Heart left ventricle (tissue), 16 donors: ENCODE measurements around the gene PDK2. TPM values are rescaled to one million over a fixed set of nuclear protein-coding genes. Genes with fewer than 3 reads are reported as not detected.
A peak's percentile ranks its signal among the peaks of the same experiment; 100 is the strongest.

Source experiments
- ATAC-seq, 4 donors: fragments of 200-7000 bp; cut with Tn5 transposase; one replicate each; pipeline ENCODE4 v1.9.1; 2020 to 2022; ENCODE audit warnings: moderate library complexity in 4 of 4, mild to moderate bottlenecking in 3 of 4, moderate number of reproducible peaks in 1 of 4
- DNase-seq, 5 donors: peaks; one replicate each; pipeline ENCODE4 v3.0.0-alpha.2; 2020
- H3K27ac ChIP-seq, 12 donors: fragments of 200-600 bp; sonication (generic) in 4 of 12; one replicate each; pipeline versions ENCODE4 v1.5.0 to v1.8.0; 2016 to 2022; ENCODE audit warnings: mild to moderate bottlenecking in 2 of 12
- H3K27me3 ChIP-seq, 9 donors: fragments of 200-600 bp; sonication (generic) in 2 of 9; one replicate each; pipeline versions ENCODE4 v1.5.1 to v1.8.0; 2016 to 2022; ENCODE audit warnings: mild to moderate bottlenecking in 3 of 9
- H3K36me3 ChIP-seq, 9 donors: fragments of 200-600 bp; sonication (generic) in 2 of 9; one replicate each; pipeline versions ENCODE4 v1.5.0 to v1.8.0; 2018 to 2022; ENCODE audit warnings: mild to moderate bottlenecking in 2 of 9
- H3K4me1 ChIP-seq, 12 donors: fragments of 200-600 bp; sonication (generic) in 4 of 12; one replicate each; pipeline versions ENCODE4 v1.5.0 to v1.8.0; 2016 to 2022; ENCODE audit warnings: mild to moderate bottlenecking in 3 of 12
- H3K4me3 ChIP-seq, 12 donors: fragments of 200-600 bp; sonication (generic) in 4 of 12; one replicate each; pipeline versions ENCODE4 v1.5.0 to v1.8.0; 2017 to 2022; ENCODE audit warnings: mild to moderate bottlenecking in 9 of 12, moderate library complexity in 4 of 12
- H3K9me3 ChIP-seq, 12 donors: fragments of 200-600 bp; sonication (generic) in 4 of 12; one replicate each; pipeline versions ENCODE4 v1.5.0 to v1.8.0; 2016 to 2022; ENCODE audit warnings: mild to moderate bottlenecking in 1 of 12
- CTCF ChIP-seq, 12 donors: fragments of 200-600 bp; sonication (generic) in 4 of 12; IDR thresholded peaks; one replicate each; pipeline versions ENCODE4 v1.5.0 to v1.8.0; 2018 to 2022; ENCODE audit warnings: antibody characterized with exemption in 12 of 12, mild to moderate bottlenecking in 5 of 12
- POLR2A ChIP-seq, 2 donors: fragments of 450-650 bp; IDR thresholded peaks; one replicate each; pipeline ENCODE4 v1.6.1; 2017; ENCODE audit warnings: antibody characterized with exemption in 2 of 2, mild to moderate bottlenecking in 2 of 2, moderate library complexity in 2 of 2
- WGBS, 4 donors: extraction: QIAGEN DNeasy Blood & Tissue Kit in 2 of 4; methylation state at CpG; one replicate each; pipeline versions ENCODE4 v1.1.5 to v1.1.7; 2013 to 2018; 5-methylcytosine and 5-hydroxymethylcytosine counted together
- intact Hi-C, 10 donors: fragments of 100-400 bp; cut with DNase I; formaldehyde crosslinking; loops; one replicate each; pipeline versions ENCODE4 v1.11.1 to v1.14.2; 2022
- polyA plus RNA-seq, 2 donors: library from polyadenylated mRNA; stranded (reverse); fragments of 200-250 nt; gene quantifications; one replicate each; pipeline ENCODE4 v1.2.3, GENCODE V29; 2013
- total RNA-seq, 9 donors: library from RNA; depleted of rRNA in 2 of 9; stranded (reverse); fragments of >200 nt in 2 of 9; fragmentation: NEBNext Ultra II Directional in 3 of 9; extraction: Animal tissue kit (Norgen Biotek cat#: 25700) in 3 of 9; gene quantifications; one replicate each; pipeline versions ENCODE4 v1.1.0 to v1.2.4, GENCODE V29; 2016 to 2023
- donor health status: ischemic (EF 13 %, LVEDD 7.1; RV severe dilation, severe dysfunction).
- donor health status: healthy with polysubstance abuse.
- donor health status: DM: no; HTN: yes; CAD: no.
- donor health status: DM: no; HTN: no; CAD: no.
- donor health status: ischemic (EF 25% LVEDD 6.9; RV normal size, moderate dysfunction).
- donor health status: ischemic (EF 25% LVEDD 5.7; RV mildly dilated, moderate dysfunction).
- donor health status: healthy.
- donor health status: DM: yes; HTN: yes; CAD: no.
- donor health status: ischemic (EF 35%, LVEDD 5.7; RV mildly dilated, moderate dysfunction).
- donor health status: nonischemic (EF 11% LVEDD 7.7; RV severe dilation, severe dysfunction).
- donor health status: DM: yes; HTN: yes; CAD: no.
- donor health status: PGD.
- donor health status: ischemic (EF 29% LVEDD 5.4; RV normal size, mild dysfunction).
- donor health status: nonischemic (EF 23%, LVEDD 6.1; RV moderate dilation, normal function).

Gene PDK2
- total and polyA plus RNA-seq, 11 donors = 125 to 490 (median 187) TPM

DNA sequence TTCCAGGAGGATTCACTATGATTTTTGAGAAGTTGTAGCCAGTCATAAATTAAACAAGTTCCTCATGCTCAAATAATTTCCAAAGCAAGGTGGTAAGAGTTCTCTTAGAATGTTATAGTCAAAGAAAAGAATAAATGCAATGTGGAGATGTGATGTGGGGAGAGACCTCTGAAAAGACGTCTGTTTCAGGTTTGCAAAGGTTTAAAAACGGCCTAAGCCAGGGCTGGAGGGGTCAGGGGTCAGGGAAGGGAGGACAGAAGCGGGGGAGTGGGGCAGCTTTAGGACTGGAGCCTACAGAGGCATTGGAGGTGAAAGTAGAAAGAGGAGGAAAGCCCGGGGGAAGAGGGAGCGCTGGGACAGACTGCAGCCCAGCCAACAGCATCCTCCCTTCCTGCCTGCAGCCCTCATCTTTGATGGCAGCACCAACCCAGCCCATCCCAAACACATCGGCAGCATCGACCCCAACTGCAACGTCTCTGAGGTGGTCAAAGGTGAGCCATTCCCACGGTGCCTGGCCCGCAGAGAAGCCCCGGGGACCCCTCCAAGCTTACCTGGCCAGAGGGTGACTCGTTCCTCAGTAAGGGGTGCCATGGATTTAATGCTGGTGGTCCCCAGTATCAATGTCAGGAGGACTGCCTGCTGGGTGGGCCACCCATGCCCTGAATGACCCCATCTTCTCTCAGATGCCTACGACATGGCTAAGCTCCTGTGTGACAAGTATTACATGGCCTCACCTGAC lies 11.4 kb downstream of the PDK2 start:
- no peak overlapping the region for H3K27ac ChIP-seq
- peaks cover 0 to 74% (median 56%) of the 10 kb centered on the region in 9 donors for H3K36me3 ChIP-seq
- H3K4me1 ChIP-seq = peaks cover 0 to 44% (median 22%) of the 10 kb centered on the region in 12 donors
- H3K9me3 ChIP-seq = no peaks in the 10 kb centered on the region
- DNase-seq = peak in 1 of 5 donors; percentile 16
- TF ChIP-seq CTCF (IDR thresholded peaks at IDR 0.05) = no peak
- no peak for TF ChIP-seq POLR2A (IDR thresholded peaks at IDR 0.05)
- intact Hi-C loops = loop anchor here in 1 of 10 donors (10.0 kb wide), 1 partner anchor 258 kb away; no protein-coding TSS in a partner anchor
- 68 to 75% (median 73%) methylated on average over 12 to 13 of the region's 13 CpGs for WGBS, 4 donors
- H3K27me3 ChIP-seq = no peaks in the 10 kb centered on the region
- no peak overlapping the region for H3K4me3 ChIP-seq
- ATAC-seq = no peak

- no peaks in the 10 kb centered on the region for H3K27me3 ChIP-seq
- ATAC-seq (no peak), DNase-seq (peak in 1 of 5 donors; percentile 32)
- H3K4me3 ChIP-seq = no peak overlapping the region
- no peaks in the 10 kb centered on the region for H3K9me3 ChIP-seq
- peaks cover 6 to 45% (median 29%) of the 10 kb centered on the region in 12 donors for H3K4me1 ChIP-seq
- no peak for TF ChIP-seq CTCF (IDR thresholded peaks at IDR 0.05)
- TF ChIP-seq POLR2A (IDR thresholded peaks at IDR 0.05) = no peak
- intact Hi-C loops = loop anchor here in 1 of 10 donors (10.0 kb wide), 1 partner anchor 257 kb away; no protein-coding TSS in a partner anchor
- H3K27ac ChIP-seq = peak overlapping the region in 10 of 12 donors; percentile 22 to 97 (median 50)
- H3K36me3 ChIP-seq = peaks cover 0 to 74% (median 56%) of the 10 kb centered on the region in 9 donors
- WGBS, 4 donors = 82 to 90% (median 85%) methylated on average over 10 of the region's 10 CpGs
Observed at GRCh38 chr17:50107790-50108414, 12.8 kb downstream of the PDK2 start.

DNA sequence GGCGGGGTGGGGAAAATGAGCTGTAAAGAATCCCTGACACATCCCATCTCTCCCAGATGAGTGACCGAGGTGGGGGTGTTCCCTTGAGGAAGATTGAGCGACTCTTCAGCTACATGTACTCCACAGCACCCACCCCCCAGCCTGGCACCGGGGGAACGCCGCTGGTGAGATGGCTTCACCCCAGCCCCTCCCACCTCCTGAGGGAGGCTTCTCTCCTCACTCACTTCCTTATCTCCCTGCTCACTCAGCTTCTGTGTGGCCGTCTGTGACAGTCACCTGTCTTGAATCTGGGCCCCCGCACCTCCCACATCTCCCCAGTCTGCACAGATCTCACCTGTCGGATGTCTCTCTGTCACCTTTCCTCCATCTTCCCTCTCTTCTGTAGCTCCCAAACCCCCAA lies 13.4 kb downstream of the PDK2 start:
- DNase-seq (peak in 1 of 5 donors; percentile 46), ATAC-seq (no peak)
- Histone ChIP-seq H3K9me3 (no peaks in the 10 kb centered on the region), H3K4me3 (no peak overlapping the region), H3K4me1 (peaks cover 6 to 45% (median 29%) of the 10 kb centered on the region in 12 donors), H3K27ac (peak overlapping the region in 10 of 12 donors; percentile 22 to 97 (median 50)), H3K27me3 (no peaks in the 10 kb centered on the region), H3K36me3 (peaks cover 0 to 71% (median 53%) of the 10 kb centered on the region in 9 donors)
- no peak for TF ChIP-seq CTCF (IDR thresholded peaks at IDR 0.05)
- intact Hi-C loops = loop anchor here in 1 of 10 donors (10.0 kb wide), 1 partner anchor 256 kb away; no protein-coding TSS in a partner anchor
- 65 to 75% (median 73%) methylated on average over 9 of the region's 9 CpGs for WGBS, 4 donors

DNA sequence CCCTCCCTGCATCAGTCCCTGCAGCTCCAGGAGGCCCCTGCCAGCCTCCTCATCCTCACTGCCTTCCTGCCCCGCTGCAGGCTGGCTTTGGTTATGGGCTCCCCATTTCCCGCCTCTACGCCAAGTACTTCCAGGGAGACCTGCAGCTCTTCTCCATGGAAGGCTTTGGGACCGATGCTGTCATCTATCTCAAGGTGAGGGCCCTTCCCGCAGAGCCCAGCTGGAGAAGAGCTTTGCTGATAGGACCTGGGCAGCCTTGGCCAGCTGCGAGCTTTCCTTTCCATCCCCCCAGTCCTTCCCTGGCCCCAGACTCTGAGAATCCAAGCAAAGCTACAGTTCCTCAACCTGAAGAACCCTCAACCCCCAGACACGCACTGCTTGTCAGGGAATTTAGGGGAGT lies 14.1 kb downstream of the PDK2 start:
- peaks cover 6 to 50% (median 29%) of the 10 kb centered on the region in 12 donors for H3K4me1 ChIP-seq
- WGBS, 4 donors = 71 to 82% (median 76%) methylated on average over 7 of the region's 7 CpGs
- ATAC-seq (no peak), DNase-seq (peak in 1 of 5 donors; percentile 13)
- intact Hi-C loops = loop anchor here in 1 of 10 donors (10.0 kb wide), 1 partner anchor 256 kb away; no protein-coding TSS in a partner anchor
- H3K4me3 ChIP-seq = no peak overlapping the region
- no peak for TF ChIP-seq POLR2A (IDR thresholded peaks at IDR 0.05)
- no peak for TF ChIP-seq CTCF (IDR thresholded peaks at IDR 0.05)
- H3K9me3 ChIP-seq = no peaks in the 10 kb centered on the region
- H3K27ac ChIP-seq = peak overlapping the region in 8 of 12 donors; percentile 40 to 99 (median 96)
- H3K36me3 ChIP-seq = peaks cover 0 to 66% (median 53%) of the 10 kb centered on the region in 9 donors
- H3K27me3 ChIP-seq = no peaks in the 10 kb centered on the region
